HG03103 (cell line): Measurements from ENCODE around the gene SYTL2.
"Not testable (repeated sequence)": the region's sequence is repeated elsewhere in the genome, so short reads cannot be mapped to it uniquely, and the experiment has no call there.

Experiments used
- ATAC-seq: cut with Tn5 transposase; IDR thresholded peaks from one replicate; pipeline ENCODE4 v1.9.1; 2021; ENCODE audit warnings: low read depth; ENCODE audit not compliant: unreplicated experiment

The SYTL2 gene

DNA sequence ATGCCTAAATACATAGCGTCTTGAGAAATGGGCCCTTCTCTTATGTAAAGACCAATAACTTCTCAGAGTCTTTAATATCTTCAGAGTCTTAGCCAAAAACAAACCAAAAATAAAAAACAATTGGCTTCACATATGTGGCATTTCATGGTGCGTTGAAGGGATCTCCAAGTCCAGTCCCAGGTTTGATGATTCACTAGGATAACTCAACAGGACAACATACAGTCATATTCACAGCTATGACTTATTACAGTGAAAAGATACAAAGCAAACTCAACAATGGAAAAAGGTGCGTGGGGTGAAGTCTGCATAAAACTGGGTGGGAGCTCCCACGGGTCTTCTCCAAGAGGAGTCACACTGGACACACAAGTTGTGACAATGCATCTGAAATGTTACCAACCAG is 12.6 kb downstream of the SYTL2 start:
- no peak for ATAC-seq

DNA sequence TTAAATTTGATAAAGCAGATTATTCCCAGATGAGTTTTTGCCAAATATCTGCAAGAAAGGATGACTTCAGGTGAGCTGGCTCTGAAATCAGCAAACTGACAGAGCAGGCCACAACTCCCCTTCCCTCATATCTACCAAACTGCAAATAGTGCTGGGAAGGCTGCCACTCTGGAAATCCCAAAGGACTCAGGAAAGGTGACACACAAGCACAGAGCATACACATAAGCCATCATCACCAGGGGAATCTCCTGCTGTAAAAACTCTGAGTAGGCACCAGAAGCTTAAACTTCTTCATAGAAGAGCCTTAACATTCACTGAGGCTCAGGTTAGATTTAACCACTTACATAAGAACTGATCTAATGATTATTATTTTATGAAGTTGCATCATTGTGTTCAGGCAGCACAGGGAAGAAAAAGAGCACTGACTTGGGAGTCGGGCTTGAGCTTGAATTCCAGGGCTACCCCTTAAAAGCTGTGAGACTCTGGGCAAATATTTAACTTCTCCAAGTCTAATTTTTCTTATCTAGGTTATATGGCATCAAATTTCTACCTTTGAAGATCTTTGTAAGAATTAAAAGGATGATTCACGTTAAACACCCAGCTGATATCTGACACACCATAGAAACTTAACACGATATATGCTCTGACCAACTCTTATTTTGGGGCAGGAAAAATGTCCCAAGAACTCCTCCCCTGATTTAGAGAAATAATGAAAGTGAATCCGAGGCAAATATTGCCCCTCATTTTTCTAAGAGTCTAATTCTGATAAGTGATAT is 15.0 kb downstream of the SYTL2 start:
- no peak for ATAC-seq

- no peak for ATAC-seq
Measured at GRCh38 chr11:85791409-85791990, 19.4 kb downstream of the SYTL2 start.

GRCh38 chr11:85787809-85788760 is 22.9 kb downstream of the SYTL2 start:
- no peak for ATAC-seq

GRCh38 chr11:85787168-85787567 is 23.8 kb downstream of the SYTL2 start:
- no peak for ATAC-seq

- no peak for ATAC-seq
Measured at GRCh38 chr11:85784480-85785265, 26.3 kb downstream of the SYTL2 start.

DNA sequence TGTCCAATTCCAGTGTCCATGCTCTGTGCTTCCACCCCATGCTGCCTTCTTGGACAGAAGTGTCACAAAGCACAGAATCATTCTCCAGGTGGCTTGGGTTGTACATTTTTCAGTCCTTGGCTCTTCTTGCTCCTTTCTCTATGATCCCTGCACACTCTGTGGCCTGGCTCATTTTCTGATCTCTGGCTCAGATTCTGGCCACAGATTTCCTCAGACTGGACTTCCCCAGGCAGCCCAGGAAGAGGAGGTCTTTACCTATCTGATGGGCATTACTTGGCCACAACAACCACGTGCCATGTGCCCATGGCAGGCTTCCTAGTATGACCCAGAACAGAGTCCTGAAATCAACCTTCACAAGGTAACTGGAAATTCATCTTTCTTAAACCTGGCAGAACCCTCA is 27.2 kb downstream of the SYTL2 start:
- ATAC-seq: no peak

DNA sequence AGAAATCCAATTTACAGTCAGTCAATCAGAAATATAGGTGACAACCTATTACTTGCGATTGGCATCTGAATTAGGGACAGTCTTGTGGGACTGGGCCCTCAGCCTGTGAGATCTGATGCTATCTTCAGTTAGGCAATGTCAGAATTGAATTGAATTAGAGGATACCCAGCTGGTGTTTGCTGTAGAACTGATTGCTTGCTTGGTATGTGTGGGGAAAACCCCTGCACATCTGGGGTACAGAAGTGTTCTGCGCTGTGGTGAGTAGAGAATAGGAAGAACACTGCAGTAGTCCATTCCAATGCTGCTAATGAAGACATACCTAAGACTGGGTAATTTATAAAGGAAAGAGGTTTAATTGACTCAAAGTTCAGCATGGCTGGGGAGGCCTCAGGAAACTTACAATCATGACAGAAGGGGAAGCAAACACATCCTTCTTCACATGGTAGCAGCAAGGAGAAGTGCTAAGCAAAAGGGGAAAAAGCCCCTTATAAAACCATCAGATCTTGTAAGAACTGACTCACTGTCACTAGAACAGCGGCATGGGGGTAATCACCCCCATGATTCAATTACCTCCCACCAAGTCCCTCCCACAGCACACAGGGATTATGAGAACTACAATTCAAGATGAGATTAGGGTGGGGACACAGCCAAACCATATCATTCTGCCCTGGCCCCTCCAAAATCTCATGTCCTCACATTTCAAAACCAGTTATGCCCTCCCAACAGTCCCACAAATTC is 30.0 kb downstream of the SYTL2 start:
- not testable (repeated sequence) for ATAC-seq

DNA sequence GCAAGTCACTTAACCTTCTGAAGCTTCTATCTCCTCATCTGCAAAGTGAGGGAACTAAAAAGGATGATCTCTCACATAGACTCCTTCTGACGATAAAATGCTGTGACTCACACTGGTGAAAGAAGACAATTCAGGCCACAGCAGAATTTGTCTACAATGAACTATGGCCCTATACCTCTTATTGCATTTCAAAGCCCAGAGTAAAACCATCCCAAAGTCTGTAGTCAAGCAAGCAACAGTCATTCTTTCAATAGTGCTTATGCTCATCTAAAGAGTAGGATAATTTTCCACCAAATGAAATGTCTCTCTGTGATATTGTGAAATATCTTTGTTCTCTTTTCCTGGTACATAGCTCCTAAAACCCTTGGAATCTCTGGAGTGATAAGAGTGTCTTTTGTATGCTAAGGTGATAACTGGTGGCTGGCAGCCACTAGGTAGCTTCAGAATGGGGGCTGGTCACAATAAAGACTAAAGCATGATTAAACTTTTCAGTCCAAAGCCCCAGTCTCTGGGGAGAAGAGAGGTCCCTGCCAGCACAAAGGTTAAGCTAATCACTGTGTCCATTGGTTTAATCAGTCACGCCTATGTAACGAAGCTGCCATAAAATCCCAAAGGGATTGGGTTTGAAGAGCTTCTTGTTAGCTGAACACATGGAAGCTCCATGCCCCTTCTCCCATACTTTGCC is 30.8 kb downstream of the SYTL2 start:
- no peak for ATAC-seq

DNA sequence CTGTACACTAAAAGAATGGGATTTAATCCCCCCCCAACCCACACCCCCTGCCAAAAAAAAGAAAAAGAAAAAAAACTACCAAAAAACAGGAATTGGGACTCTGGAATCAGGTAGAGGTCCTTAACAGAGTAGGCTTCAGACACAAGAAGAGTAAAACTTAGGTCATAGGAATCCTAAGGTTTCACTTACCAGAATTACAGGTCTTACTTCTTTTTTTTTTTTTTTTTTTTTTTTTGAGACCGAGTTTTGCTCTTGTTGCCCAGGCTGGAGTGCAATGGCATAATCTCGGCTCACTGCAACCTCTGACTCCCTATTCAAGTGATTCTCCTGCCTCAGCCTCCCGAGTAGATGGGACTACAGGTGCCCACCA is 33.4 kb downstream of the SYTL2 start:
- ATAC-seq: not testable (repeated sequence)

GRCh38 chr11:85776951-85777602 is 33.9 kb downstream of the SYTL2 start:
- ATAC-seq: no peak

GRCh38 chr11:85774256-85775101 is 36.5 kb downstream of the SYTL2 start:
- no peak for ATAC-seq

- no peak for ATAC-seq
Measured at GRCh38 chr11:85772695-85773094, 38.2 kb downstream of the SYTL2 start.

DNA sequence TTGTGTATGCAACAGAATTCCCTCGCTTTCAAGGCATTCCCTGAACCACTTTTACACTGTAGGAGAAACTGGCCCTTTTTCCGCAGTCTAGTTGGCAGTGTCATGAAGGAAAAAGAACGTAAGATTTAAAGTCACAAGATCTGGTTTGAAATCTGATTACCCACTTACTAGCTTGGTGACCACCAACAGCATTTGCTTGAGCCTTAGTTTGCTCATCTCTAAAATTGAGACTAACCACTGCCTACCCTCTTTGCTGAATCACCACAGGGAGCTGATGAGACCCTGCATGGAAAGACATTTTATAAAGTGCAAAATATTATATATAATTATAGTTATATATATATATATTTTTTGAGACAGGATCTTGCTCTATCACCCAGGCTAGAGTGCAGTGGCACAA is 39.4 kb downstream of the SYTL2 start:
- ATAC-seq: no peak

DNA sequence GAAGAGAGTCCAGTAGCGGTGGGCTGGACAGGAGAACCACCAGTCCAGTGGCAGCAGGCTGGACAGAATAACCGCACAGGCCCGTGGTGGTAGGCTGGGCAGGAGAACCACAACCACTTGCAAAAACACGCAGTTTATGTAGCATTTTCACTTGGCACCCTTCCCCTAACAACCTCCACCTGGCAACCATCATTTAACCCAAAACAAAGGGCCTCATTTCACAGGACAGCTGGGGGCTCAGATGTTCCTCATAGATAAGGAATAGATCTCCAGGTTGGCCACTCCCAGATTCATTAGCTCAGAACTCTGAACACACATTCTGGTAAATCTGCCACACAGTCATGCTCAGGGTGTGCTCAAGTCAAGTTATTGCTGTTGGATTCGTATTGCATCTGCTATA is 41.2 kb downstream of the SYTL2 start:
- ATAC-seq: no peak

DNA sequence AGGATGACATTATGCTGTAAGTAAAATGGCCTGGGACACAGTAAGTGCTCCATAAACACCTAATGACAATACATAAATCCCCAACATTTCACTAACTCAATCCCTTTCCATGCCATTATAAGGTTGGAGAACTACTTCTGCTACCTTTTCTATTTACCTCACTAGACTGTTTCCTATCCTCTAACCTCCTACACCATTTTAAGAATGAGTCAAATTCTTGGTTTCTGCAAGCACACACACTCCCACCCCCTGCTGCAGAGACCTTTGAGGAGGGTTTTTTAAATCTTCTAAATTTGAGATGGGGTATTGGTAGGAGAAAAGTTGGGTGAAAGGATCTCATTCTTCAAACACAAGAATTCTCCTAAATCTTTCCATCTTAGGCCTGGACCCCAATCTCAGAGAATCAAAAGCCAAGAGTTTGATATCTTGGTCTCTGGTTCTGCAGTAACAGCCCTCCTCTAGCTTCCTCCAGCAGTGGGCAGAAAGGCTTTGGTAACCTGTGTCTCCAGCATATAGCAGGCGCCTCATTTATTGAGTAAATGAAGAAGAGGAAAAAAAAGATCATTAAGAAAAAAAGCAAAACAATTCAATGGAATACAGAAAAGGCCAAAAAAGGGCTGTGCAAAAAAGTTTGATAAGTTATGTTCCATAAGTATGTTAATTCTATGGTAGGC is 42.3 kb downstream of the SYTL2 start:
- no peak for ATAC-seq

DNA sequence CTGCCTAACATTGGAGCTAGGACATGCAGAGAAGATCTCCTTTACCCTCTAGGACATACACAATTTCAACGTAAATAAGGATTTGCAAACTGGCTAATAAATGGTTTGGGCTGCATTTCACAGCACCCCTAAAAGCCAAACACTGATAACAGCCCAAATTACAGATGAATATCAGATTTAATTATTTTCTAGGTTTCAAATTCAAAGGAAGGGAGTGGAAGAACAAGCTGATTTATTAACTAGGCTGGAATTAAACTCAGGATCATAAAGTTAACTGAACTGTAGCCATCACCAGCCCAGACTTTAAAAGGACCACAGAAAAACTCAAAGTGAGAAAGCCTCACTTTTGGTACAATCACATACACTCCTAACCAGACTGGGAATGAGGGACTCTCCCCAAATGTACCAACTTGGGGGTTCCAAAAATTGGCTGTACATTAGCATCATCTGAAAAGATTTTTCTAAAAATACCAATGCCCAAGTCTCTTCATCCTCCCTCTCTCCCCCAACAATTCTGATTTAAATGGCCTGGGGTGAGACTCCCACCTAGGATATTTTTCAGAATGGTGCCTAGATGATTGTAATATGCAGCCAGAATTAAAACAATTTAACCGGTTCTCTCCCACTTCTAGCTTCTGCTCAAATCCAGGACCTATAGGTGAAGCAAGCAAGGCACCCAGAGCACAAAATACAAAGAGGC is 43.5 kb downstream of the SYTL2 start:
- no peak for ATAC-seq
